Gastroesophageal sphincter (tissue), 3 donors: ENCODE measurements around the gene RNF44.

ENCODE experiments used
- EP300 ChIP-seq: sonication (generic); formaldehyde crosslinking; IDR thresholded peaks from one replicate; pipeline ENCODE4 v1.6.1; 2017; ENCODE audit warnings: antibody characterized with exemption, mild to moderate bottlenecking
- POLR2A ChIP-seq, 2 donors: fragments of 450-650 bp; IDR thresholded peaks; one replicate each; pipeline ENCODE4 v1.6.1; 2017; ENCODE audit warnings: antibody characterized with exemption in 2 of 2, mild to moderate bottlenecking in 2 of 2, moderate library complexity in 1 of 2
- POLR2AphosphoS5 ChIP-seq: sonication (generic); formaldehyde crosslinking; IDR thresholded peaks from one replicate; pipeline ENCODE4 v1.6.1; 2017; ENCODE audit warnings: antibody characterized with exemption
- TF ChIP-seq, protein P1 (sequence below), 4 experiments: fragments of 200-600 bp in 2 of 4; fragments of 450-650 bp in 2 of 4; sonication (generic) in 1 of 4; IDR thresholded peaks; one replicate each; pipeline ENCODE4 v1.5.1; 2017 to 2019; ENCODE audit warnings: antibody characterized with exemption in 4 of 4, mild to moderate bottlenecking in 2 of 4, moderate library complexity in 2 of 4

GRCh38 chr5:176508603-176509002, 28.6 kb downstream of the RNF44 start:
- TF ChIP-seq, protein P1, sequence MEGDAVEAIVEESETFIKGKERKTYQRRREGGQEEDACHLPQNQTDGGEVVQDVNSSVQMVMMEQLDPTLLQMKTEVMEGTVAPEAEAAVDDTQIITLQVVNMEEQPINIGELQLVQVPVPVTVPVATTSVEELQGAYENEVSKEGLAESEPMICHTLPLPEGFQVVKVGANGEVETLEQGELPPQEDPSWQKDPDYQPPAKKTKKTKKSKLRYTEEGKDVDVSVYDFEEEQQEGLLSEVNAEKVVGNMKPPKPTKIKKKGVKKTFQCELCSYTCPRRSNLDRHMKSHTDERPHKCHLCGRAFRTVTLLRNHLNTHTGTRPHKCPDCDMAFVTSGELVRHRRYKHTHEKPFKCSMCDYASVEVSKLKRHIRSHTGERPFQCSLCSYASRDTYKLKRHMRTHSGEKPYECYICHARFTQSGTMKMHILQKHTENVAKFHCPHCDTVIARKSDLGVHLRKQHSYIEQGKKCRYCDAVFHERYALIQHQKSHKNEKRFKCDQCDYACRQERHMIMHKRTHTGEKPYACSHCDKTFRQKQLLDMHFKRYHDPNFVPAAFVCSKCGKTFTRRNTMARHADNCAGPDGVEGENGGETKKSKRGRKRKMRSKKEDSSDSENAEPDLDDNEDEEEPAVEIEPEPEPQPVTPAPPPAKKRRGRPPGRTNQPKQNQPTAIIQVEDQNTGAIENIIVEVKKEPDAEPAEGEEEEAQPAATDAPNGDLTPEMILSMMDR (IDR thresholded peaks at IDR 0.05), result no peak
- TF ChIP-seq POLR2A (IDR thresholded peaks at IDR 0.05) (no peak), POLR2AphosphoS5 (no peak), EP300 (no peak)
